ENCODE data around the gene AHNAK2. TPM values are rescaled to one million over a fixed set of nuclear protein-coding genes. Genes with fewer than 3 reads are reported as not detected.

Gene AHNAK2
- total and polyA plus RNA-seq, 2 experiments from 2014 or later = 38.3 to 58.0 TPM

GRCh38 chr14:104903990-104904389 lies 74.2 kb downstream of the AHNAK2 start:
- no peaks in the 10 kb centered on the region for H3K9me2 ChIP-seq (ENCODE audit: insufficient read depth)
- H3K9ac ChIP-seq = no peak overlapping the region
- 87 to 88% methylated on average over 7 of the region's 7 CpGs for WGBS, 2 experiments (ENCODE audit: low coverage in 1 of 2, low lambda C conversion rate in 2 of 2, missing lambda C conversion rate in 2 of 2)
- H3K36me3 ChIP-seq (ENCODE audit: low read depth) = no peaks in the 10 kb centered on the region
- DNase-seq = no peak
- H3K27ac ChIP-seq = no peak overlapping the region
- no peak for TF ChIP-seq EZH2 (IDR thresholded peaks at IDR 0.05; ENCODE audit: insufficient read depth, poor library complexity, severe bottlenecking)
- TF ChIP-seq EZH2phosphoT487 (IDR thresholded peaks at IDR 0.05; ENCODE audit: insufficient read depth, low read depth) = no peak
- H3K4me1 ChIP-seq (ENCODE audit: insufficient read depth) = no peaks in the 10 kb centered on the region
- in situ Hi-C loops (cut with MboI) = loop anchor here (10.0 kb wide), 1 partner anchor 141 kb away; no protein-coding TSS in a partner anchor
- H3F3A ChIP-seq (ENCODE audit: insufficient read depth) = no peaks in the 10 kb centered on the region
- no peaks in the 10 kb centered on the region for H4K20me1 ChIP-seq (ENCODE audit: insufficient read depth)
- H2AFZ ChIP-seq = no peak overlapping the region
- H3K9me3 ChIP-seq (ENCODE audit: low read depth) = no peaks in the 10 kb centered on the region
- no peak overlapping the region for H3K4me2 ChIP-seq (ENCODE audit: unreplicated experiment)
- H3K27me3 ChIP-seq (replicated peaks; ENCODE audit: insufficient read depth) = peaks cover 7% of the 10 kb centered on the region; the same call in 1 of the 2 replicates
- H3K4me3 ChIP-seq = no peak overlapping the region
- no peaks in the 10 kb centered on the region for H3K79me2 ChIP-seq (ENCODE audit: insufficient read depth)

- Histone ChIP-seq H3K79me2 (ENCODE audit: insufficient read depth) (no peaks in the 10 kb centered on the region), H3K27me3 (replicated peaks; ENCODE audit: insufficient read depth) (peaks cover 7% of the 10 kb centered on the region; the same call in 1 of the 2 replicates), H3F3A (ENCODE audit: insufficient read depth) (no peaks in the 10 kb centered on the region), H3K36me3 (ENCODE audit: low read depth) (no peaks in the 10 kb centered on the region), H3K9me2 (ENCODE audit: insufficient read depth) (no peaks in the 10 kb centered on the region), H4K20me1 (ENCODE audit: insufficient read depth) (no peaks in the 10 kb centered on the region), H3K27ac (no peak overlapping the region), H3K4me1 (ENCODE audit: insufficient read depth) (no peaks in the 10 kb centered on the region), H3K4me3 (no peak overlapping the region), H3K9me3 (ENCODE audit: low read depth) (no peaks in the 10 kb centered on the region), H3K9ac (no peak overlapping the region), H2AFZ (no peak overlapping the region), H3K4me2 (ENCODE audit: unreplicated experiment) (no peak overlapping the region)
- no peak for TF ChIP-seq EZH2phosphoT487 (IDR thresholded peaks at IDR 0.05; ENCODE audit: insufficient read depth, low read depth)
- TF ChIP-seq EZH2 (IDR thresholded peaks at IDR 0.05; ENCODE audit: insufficient read depth, poor library complexity, severe bottlenecking) = no peak
- 84 to 88% methylated on average over 12 of the region's 12 CpGs for WGBS, 2 experiments (ENCODE audit: low coverage in 1 of 2, low lambda C conversion rate in 2 of 2, missing lambda C conversion rate in 2 of 2)
- in situ Hi-C loops (cut with MboI) = loop anchor here (10.0 kb wide), 1 partner anchor 144 kb away; no protein-coding TSS in a partner anchor
- no peak for DNase-seq
Observed at GRCh38 chr14:104900639-104901512, 77.3 kb downstream of the AHNAK2 start.

GRCh38 chr14:104899781-104900180 lies 78.4 kb downstream of the AHNAK2 start:
- no peaks in the 10 kb centered on the region for H3K9me3 ChIP-seq (ENCODE audit: low read depth)
- no peak for TF ChIP-seq EZH2phosphoT487 (IDR thresholded peaks at IDR 0.05; ENCODE audit: insufficient read depth, low read depth)
- TF ChIP-seq EZH2 (IDR thresholded peaks at IDR 0.05; ENCODE audit: insufficient read depth, poor library complexity, severe bottlenecking) = no peak
- H3K9ac ChIP-seq = no peak overlapping the region
- H4K20me1 ChIP-seq (ENCODE audit: insufficient read depth) = no peaks in the 10 kb centered on the region
- no peak overlapping the region for H3K27ac ChIP-seq
- WGBS, 2 experiments (ENCODE audit: low coverage in 1 of 2, low lambda C conversion rate in 2 of 2, missing lambda C conversion rate in 2 of 2) = 39 to 47% methylated on average over 2 of the region's 2 CpGs
- no peaks in the 10 kb centered on the region for H3K79me2 ChIP-seq (ENCODE audit: insufficient read depth)
- H3K9me2 ChIP-seq (ENCODE audit: insufficient read depth) = no peaks in the 10 kb centered on the region
- H2AFZ ChIP-seq = no peak overlapping the region
- DNase-seq = no peak
- no peaks in the 10 kb centered on the region for H3K4me1 ChIP-seq (ENCODE audit: insufficient read depth)
- peaks cover 7% of the 10 kb centered on the region; the same call in 1 of the 2 replicates for H3K27me3 ChIP-seq (replicated peaks; ENCODE audit: insufficient read depth)
- H3K4me2 ChIP-seq (ENCODE audit: unreplicated experiment) = no peak overlapping the region
- H3K36me3 ChIP-seq (ENCODE audit: low read depth) = no peaks in the 10 kb centered on the region
- H3F3A ChIP-seq (ENCODE audit: insufficient read depth) = no peaks in the 10 kb centered on the region
- in situ Hi-C loops (cut with MboI) = loop anchor here (10.0 kb wide), 1 partner anchor 145 kb away; no protein-coding TSS in a partner anchor
- no peak overlapping the region for H3K4me3 ChIP-seq

- Histone ChIP-seq H3F3A (ENCODE audit: insufficient read depth) (no peaks in the 10 kb centered on the region), H2AFZ (no peak overlapping the region), H3K27me3 (replicated peaks; ENCODE audit: insufficient read depth) (0 out of 2 replicates have a peak, but pooled peaks cover 4% of the 10 kb centered on the region), H3K4me2 (ENCODE audit: unreplicated experiment) (no peak overlapping the region), H3K9me3 (ENCODE audit: low read depth) (no peaks in the 10 kb centered on the region), H3K79me2 (ENCODE audit: insufficient read depth) (no peaks in the 10 kb centered on the region), H3K9ac (no peak overlapping the region), H3K4me3 (no peak overlapping the region), H3K27ac (no peak overlapping the region), H3K9me2 (ENCODE audit: insufficient read depth) (no peaks in the 10 kb centered on the region), H4K20me1 (ENCODE audit: insufficient read depth) (no peaks in the 10 kb centered on the region), H3K36me3 (ENCODE audit: low read depth) (no peaks in the 10 kb centered on the region), H3K4me1 (ENCODE audit: insufficient read depth) (no peaks in the 10 kb centered on the region)
- TF ChIP-seq EZH2 (IDR thresholded peaks at IDR 0.05; ENCODE audit: insufficient read depth, poor library complexity, severe bottlenecking) = no peak
- no peak for TF ChIP-seq EZH2phosphoT487 (IDR thresholded peaks at IDR 0.05; ENCODE audit: insufficient read depth, low read depth)
- no peak for DNase-seq
- in situ Hi-C loops (cut with MboI) = no loop called here
- 73 to 75% methylated on average over 24 of the region's 24 CpGs for WGBS, 2 experiments (ENCODE audit: low coverage in 1 of 2, low lambda C conversion rate in 2 of 2, missing lambda C conversion rate in 2 of 2)
Observed at GRCh38 chr14:104898870-104899510, 79.2 kb downstream of the AHNAK2 start.
